ENCODE results near the gene ALDOA. TPM values are rescaled to one million over a fixed set of nuclear protein-coding genes. Genes with fewer than 3 reads are reported as not detected.

ALDOA gene
- total and polyA plus RNA-seq, 9 of the 15 experiments (the other 6 are each of a cell fraction or from before 2014, with no cell fraction given), result 311 to 2,224 (median 1,293) TPM

GRCh38 chr16:30092373-30093010 is 26.9 kb downstream of the ALDOA start (continued):
- peak; percentile 76; the same call in 1 of the 2 replicates for TF ChIP-seq PATZ1 (CRISPR knock-in tag; IDR thresholded peaks at IDR 0.05; ENCODE audit: borderline replicate concordance)
- TF ChIP-seq ARID4B (CRISPR knock-in tag; IDR thresholded peaks at IDR 0.05), result peak; percentile 82
- peak; percentile 45 for TF ChIP-seq TAF9B (IDR thresholded peaks at IDR 0.05; ENCODE audit: partially characterized antibody)
- TF ChIP-seq SRSF1 (IDR thresholded peaks at IDR 0.05; ENCODE audit: low read depth, low read length), result no peak
- TF ChIP-seq MEIS2 (IDR thresholded peaks at IDR 0.05; ENCODE audit: partially characterized antibody), result peak; percentile 2
- no peak for TF ChIP-seq ILF3 (IDR thresholded peaks at IDR 0.05; ENCODE audit: borderline replicate concordance)
- no peak for TF ChIP-seq BMI1 (IDR thresholded peaks at IDR 0.05; ENCODE audit: low read length)
- TF ChIP-seq HDGF (IDR thresholded peaks at IDR 0.05), result no peak; the same call in 1 of the 2 replicates
- no peak for TF ChIP-seq RUNX1 (IDR thresholded peaks at IDR 0.05; ENCODE audit: low read depth)
- no peak for TF ChIP-seq TCF7L2 (IDR thresholded peaks at IDR 0.05; ENCODE audit: low read depth, low read length)
- peak; percentile 97 for TF ChIP-seq TCF15 (CRISPR knock-in tag; IDR thresholded peaks at IDR 0.05)
- peak; percentile 80; the same call in 1 of the 2 replicates for TF ChIP-seq ZNF561 (CRISPR knock-in tag; conservative IDR thresholded peaks at IDR 0.05)
- TF ChIP-seq STAT6 (CRISPR knock-in tag; IDR thresholded peaks at IDR 0.05), result no peak
- no peak for TF ChIP-seq NELFE (IDR thresholded peaks at IDR 0.05; ENCODE audit: insufficient read depth, insufficient read length)
- TF ChIP-seq FIP1L1 (IDR thresholded peaks at IDR 0.05; ENCODE audit: low read depth, low read length, poor library complexity, severe bottlenecking), result no peak
- TF ChIP-seq PCBP2 (IDR thresholded peaks at IDR 0.05; ENCODE audit: low read depth, low read length, poor library complexity, severe bottlenecking), result no peak
- TF ChIP-seq ZNF232 (CRISPR knock-in tag; IDR thresholded peaks at IDR 0.05), result no peak

Data from K562 (cell line).